SK-N-SH treated with all-trans-retinoic acid at 6 μM for 48 hours (cell line): ENCODE measurements around the gene CREB3L2.

Source experiments
- ATAC-seq: fragments of 200-7000 bp; cut with Tn5 transposase; 3 replicates; pipeline ENCODE4 v1.9.1; 2020; ENCODE audit warnings: mild to moderate bottlenecking, moderate library complexity
- ARNTL ChIP-seq: fragments of 450-650 bp; formaldehyde crosslinking; IDR thresholded peaks from 2 replicates; pipeline ENCODE4 v1.5.0; 2020; ENCODE audit warnings: low read depth, mild to moderate bottlenecking, moderate library complexity, borderline replicate concordance
- BACH2 ChIP-seq: fragments of 250-450 bp; sonication (Bioruptor Pico); IDR thresholded peaks from 2 replicates; pipeline ENCODE4 v1.9.0; 2021; ENCODE audit warnings: mild to moderate bottlenecking, borderline replicate concordance
- CREB5 ChIP-seq: fragments of 250-450 bp; sonication (Bioruptor Pico); IDR thresholded peaks from 2 replicates; pipeline ENCODE4 v1.5.1; 2020; ENCODE audit warnings: low read depth, mild to moderate bottlenecking, moderate library complexity
- CSDC2 ChIP-seq: fragments of 250-450 bp; sonication (Bioruptor Pico); IDR thresholded peaks from 2 replicates; pipeline ENCODE4 v1.5.0; 2020; ENCODE audit warnings: mild to moderate bottlenecking, moderate library complexity
- ESRRG ChIP-seq: fragments of 250-450 bp; sonication (Bioruptor Pico); IDR thresholded peaks from 2 replicates; pipeline ENCODE4 v1.6.1; 2021; ENCODE audit warnings: mild to moderate bottlenecking
- GLIS3 ChIP-seq: fragments of 250-450 bp; sonication (Bioruptor Pico); IDR thresholded peaks from 2 replicates; pipeline ENCODE4 v1.5.0; 2020; ENCODE audit warnings: mild to moderate bottlenecking, moderate library complexity
- OSR1 ChIP-seq: fragments of 250-450 bp; sonication (Bioruptor Pico); IDR thresholded peaks from 2 replicates; pipeline ENCODE4 v1.8.0; 2022; ENCODE audit warnings: moderate library complexity, mild to moderate bottlenecking, inconsistent platforms
- PATZ1 ChIP-seq: fragments of 250-450 bp; sonication (Bioruptor Pico); IDR thresholded peaks from 2 replicates; pipeline ENCODE4 v1.8.0; 2020; ENCODE audit warnings: mild to moderate bottlenecking, moderate library complexity, borderline replicate concordance
- POU6F1 ChIP-seq: fragments of 250-450 bp; sonication (Bioruptor Pico); IDR thresholded peaks from 2 replicates; pipeline ENCODE4 v1.8.0; 2021; ENCODE audit warnings: low read depth, mild to moderate bottlenecking, moderate library complexity, borderline replicate concordance
- PPARA ChIP-seq: fragments of 250-450 bp; sonication (Bioruptor Pico); IDR thresholded peaks from 2 replicates; pipeline ENCODE4 v1.5.0; 2020; ENCODE audit warnings: mild to moderate bottlenecking, borderline replicate concordance
- RARB ChIP-seq: fragments of 250-450 bp; sonication (Bioruptor Pico); IDR thresholded peaks from 2 replicates; pipeline ENCODE4 v1.8.0; 2021; ENCODE audit warnings: mild to moderate bottlenecking, moderate library complexity
- TCF4 ChIP-seq: fragments of 250-450 bp; sonication (Bioruptor Pico); IDR thresholded peaks from 2 replicates; pipeline ENCODE4 v1.8.0; 2021; ENCODE audit warnings: mild to moderate bottlenecking, moderate library complexity, borderline replicate concordance
- TOX ChIP-seq: fragments of 250-450 bp; sonication (Bioruptor Pico); IDR thresholded peaks from 2 replicates; pipeline ENCODE4 v1.8.0; 2021; ENCODE audit warnings: mild to moderate bottlenecking, moderate library complexity, borderline replicate concordance
- ZC3H10 ChIP-seq: fragments of 250-450 bp; sonication (Bioruptor Pico); IDR thresholded peaks from 2 replicates; pipeline ENCODE4 v1.5.1; 2021; ENCODE audit warnings: mild to moderate bottlenecking, moderate library complexity
- ZFP3 ChIP-seq: fragments of 250-450 bp; sonication (Bioruptor Pico); IDR thresholded peaks from 2 replicates; pipeline ENCODE4 v1.5.0; 2020; ENCODE audit warnings: mild to moderate bottlenecking, moderate library complexity
- ZFP30 ChIP-seq: fragments of 450-650 bp; formaldehyde crosslinking; IDR thresholded peaks from 2 replicates; pipeline ENCODE4 v1.5.0; 2022; ENCODE audit warnings: mild to moderate bottlenecking, moderate library complexity
- ZNF70 ChIP-seq: fragments of 450-650 bp; formaldehyde crosslinking; IDR thresholded peaks from 2 replicates; pipeline ENCODE4 v1.5.0; 2020; ENCODE audit warnings: mild to moderate bottlenecking, moderate library complexity
- ZNF8 ChIP-seq: fragments of 450-650 bp; formaldehyde crosslinking; IDR thresholded peaks from 2 replicates; pipeline ENCODE4 v1.5.0; 2020; ENCODE audit warnings: mild to moderate bottlenecking, moderate library complexity
- TF ChIP-seq, protein P1 (sequence below): fragments of 250-450 bp; sonication (Bioruptor Pico); IDR thresholded peaks from 2 replicates; pipeline ENCODE4 v1.5.0; 2020; ENCODE audit warnings: mild to moderate bottlenecking, moderate library complexity

Gene CREB3L2

DNA sequence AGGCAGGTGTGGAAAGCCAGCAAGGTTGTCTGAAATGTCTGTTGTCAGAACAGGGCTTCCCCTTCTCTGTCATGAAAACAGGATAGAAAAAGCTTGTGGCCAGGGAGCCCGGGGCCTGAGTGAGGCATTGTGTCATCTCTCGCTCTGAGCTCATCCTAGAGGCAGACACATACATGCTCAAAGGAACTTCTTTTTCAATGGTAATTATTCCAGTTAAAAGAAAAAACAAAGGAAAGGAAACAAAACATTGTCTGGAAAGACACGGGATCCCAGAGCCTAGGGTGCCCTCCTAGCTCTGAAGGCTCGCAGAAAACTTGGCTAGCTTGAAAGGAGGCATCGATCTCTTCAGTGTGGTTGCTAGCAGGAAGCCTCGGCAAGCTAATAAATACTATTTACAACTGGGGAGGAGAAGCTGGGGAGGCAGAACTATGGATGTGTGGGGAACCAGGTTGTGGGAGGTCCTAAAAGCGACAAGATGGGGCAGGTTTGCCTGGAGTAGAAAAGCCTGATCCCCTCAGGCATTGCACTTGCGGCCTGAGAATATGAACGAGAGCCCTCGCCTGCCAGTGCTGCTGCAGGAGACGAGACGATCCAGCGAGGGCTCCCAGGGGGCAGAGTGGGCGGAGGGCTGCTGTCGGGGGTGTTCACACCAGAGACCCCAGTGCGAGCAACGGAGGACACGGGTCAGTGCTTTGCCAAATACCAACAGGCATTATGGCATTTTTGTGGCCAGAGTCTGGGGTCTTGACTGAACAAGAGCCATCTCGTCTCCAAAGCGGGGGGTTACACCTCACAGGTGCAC, 122.3 kb downstream of the CREB3L2 start:
- no peak for TF ChIP-seq PATZ1 (CRISPR knock-in tag)
- ATAC-seq: no peak

GRCh38 chr7:137878333-137878961, 123.4 kb downstream of the CREB3L2 start:
- ATAC-seq: no peak
- TF ChIP-seq PPARA: no peak
- TF ChIP-seq CSDC2 (CRISPR knock-in tag): no peak
- no peak for TF ChIP-seq TOX (CRISPR knock-in tag)
- no peak for TF ChIP-seq BACH2
- no peak for TF ChIP-seq ESRRG (CRISPR knock-in tag)
- TF ChIP-seq RARB: no peak
- TF ChIP-seq OSR1 (CRISPR knock-in tag): no peak
- TF ChIP-seq GLIS3 (CRISPR knock-in tag): no peak
- no peak for TF ChIP-seq ZC3H10 (CRISPR knock-in tag)
- no peak for TF ChIP-seq TCF4
- TF ChIP-seq, all 23 proteins: peak for 0

GRCh38 chr7:137877027-137877675, 124.7 kb downstream of the CREB3L2 start:
- ATAC-seq: no peak
- TF ChIP-seq TOX (CRISPR knock-in tag): no peak
- no peak for TF ChIP-seq GLIS3 (CRISPR knock-in tag)
- TF ChIP-seq ZC3H10 (CRISPR knock-in tag): no peak
- no peak for TF ChIP-seq ZNF70 (CRISPR knock-in tag)
- no peak for TF ChIP-seq PPARA

DNA sequence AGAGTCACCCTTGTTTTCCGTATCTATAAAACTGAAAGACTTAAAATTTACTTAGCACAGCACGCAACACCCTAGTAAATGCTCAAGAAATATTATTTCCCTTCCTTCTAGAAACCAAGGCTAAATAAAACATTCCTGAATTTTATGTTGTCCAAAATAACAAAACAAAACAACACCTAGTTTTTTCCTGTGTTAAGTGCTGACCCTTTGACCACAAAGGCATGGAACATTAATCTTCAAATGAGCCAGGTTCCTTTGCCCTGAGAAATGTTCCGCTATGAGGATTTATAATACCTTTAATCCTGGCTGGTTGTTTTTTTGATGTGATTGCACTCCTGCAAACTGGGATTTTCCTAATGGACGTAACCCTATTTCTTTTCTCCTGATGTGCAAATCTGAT, 126.1 kb downstream of the CREB3L2 start:
- no peak for TF ChIP-seq ZNF8
- no peak for TF ChIP-seq TOX (CRISPR knock-in tag)
- TF ChIP-seq OSR1 (CRISPR knock-in tag): no peak
- no peak for TF ChIP-seq CREB5 (CRISPR knock-in tag)
- no peak for TF ChIP-seq ESRRG (CRISPR knock-in tag)
- no peak for TF ChIP-seq BACH2
- TF ChIP-seq PPARA: no peak
- TF ChIP-seq ZFP3 (CRISPR knock-in tag): no peak
- TF ChIP-seq, protein P1, sequence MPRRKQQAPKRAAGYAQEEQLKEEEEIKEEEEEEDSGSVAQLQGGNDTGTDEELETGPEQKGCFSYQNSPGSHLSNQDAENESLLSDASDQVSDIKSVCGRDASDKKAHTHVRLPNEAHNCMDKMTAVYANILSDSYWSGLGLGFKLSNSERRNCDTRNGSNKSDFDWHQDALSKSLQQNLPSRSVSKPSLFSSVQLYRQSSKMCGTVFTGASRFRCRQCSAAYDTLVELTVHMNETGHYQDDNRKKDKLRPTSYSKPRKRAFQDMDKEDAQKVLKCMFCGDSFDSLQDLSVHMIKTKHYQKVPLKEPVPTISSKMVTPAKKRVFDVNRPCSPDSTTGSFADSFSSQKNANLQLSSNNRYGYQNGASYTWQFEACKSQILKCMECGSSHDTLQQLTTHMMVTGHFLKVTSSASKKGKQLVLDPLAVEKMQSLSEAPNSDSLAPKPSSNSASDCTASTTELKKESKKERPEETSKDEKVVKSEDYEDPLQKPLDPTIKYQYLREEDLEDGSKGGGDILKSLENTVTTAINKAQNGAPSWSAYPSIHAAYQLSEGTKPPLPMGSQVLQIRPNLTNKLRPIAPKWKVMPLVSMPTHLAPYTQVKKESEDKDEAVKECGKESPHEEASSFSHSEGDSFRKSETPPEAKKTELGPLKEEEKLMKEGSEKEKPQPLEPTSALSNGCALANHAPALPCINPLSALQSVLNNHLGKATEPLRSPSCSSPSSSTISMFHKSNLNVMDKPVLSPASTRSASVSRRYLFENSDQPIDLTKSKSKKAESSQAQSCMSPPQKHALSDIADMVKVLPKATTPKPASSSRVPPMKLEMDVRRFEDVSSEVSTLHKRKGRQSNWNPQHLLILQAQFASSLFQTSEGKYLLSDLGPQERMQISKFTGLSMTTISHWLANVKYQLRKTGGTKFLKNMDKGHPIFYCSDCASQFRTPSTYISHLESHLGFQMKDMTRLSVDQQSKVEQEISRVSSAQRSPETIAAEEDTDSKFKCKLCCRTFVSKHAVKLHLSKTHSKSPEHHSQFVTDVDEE (CRISPR knock-in tag): no peak
- TF ChIP-seq ZFP30 (CRISPR knock-in tag): no peak
- no peak for TF ChIP-seq ZNF70 (CRISPR knock-in tag)
- TF ChIP-seq GLIS3 (CRISPR knock-in tag): no peak
- no peak for TF ChIP-seq ZC3H10 (CRISPR knock-in tag)
- TF ChIP-seq ARNTL: no peak
- TF ChIP-seq RARB: no peak
- no peak for TF ChIP-seq POU6F1 (CRISPR knock-in tag)
- no peak for ATAC-seq
